NCI-H510A (cell line): ENCODE data around the gene GCNA.

ENCODE experiments used
- DNase-seq: peaks from one replicate; lab custom pipeline; 2025; lab: John Stamatoyannopoulos, UW

The GCNA gene

DNA sequence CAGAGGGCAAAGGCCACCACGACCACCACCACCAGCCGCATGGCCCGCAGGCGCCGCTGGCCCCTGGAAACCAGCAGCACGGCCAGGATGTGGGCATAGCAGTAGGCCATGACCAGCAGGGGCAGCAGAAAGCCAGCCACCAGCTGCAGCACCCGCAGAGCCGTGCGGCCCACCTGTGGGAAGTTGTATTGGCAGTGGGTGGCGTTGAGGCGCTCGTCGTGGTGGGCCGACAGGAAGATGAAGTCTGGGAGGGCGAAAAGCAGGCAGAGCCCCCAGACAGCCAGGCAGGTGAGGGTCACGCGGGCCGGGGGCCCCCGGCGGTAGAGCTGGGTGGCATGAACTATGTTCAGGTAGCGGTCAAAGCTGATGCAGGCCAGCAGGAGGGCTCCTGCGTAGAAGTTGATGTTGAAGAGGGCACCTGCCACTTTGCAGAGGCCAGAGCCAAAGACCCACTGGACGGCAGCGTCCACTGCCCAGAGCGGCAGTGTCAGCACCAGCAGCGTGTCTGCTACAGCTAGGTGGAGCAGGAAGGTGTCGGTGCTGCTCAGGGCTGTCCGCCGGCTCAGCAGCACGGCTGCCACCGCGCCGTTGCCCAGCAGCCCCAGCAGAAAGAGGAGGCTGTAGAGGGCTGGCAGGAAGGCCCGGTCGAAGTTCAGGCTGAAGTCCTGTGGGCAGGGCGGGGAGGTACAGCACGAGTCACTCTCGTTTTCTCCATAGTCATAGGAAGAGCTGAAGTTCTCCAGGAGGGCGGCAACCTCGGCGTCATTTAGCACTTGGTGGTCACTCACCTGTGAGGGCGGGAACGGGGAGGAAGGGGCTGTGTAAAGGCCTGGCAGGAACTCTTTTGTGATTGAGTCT is 38.7 kb downstream of the GCNA start:
- DNase-seq, result no peak

DNA sequence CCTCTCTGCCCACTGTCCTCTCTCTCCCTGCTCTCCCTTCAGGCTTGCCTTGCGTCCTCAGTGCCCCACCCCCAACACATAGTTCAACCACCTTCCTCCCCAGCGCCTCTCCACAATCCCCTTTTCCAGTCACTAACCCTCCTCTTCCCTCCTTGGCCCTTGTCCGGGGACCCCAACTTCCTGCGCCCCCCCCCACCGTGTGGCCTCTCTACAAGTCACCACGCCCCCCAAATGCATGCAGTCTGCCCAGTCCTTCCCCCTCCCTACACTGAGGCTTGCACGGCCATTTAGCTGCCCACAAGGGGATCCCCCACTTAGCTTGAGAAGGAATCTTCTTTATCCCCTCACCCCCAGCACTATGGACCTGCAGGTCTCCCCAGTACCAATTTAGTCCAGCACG is 39.5 kb downstream of the GCNA start:
- no peak for DNase-seq

DNA sequence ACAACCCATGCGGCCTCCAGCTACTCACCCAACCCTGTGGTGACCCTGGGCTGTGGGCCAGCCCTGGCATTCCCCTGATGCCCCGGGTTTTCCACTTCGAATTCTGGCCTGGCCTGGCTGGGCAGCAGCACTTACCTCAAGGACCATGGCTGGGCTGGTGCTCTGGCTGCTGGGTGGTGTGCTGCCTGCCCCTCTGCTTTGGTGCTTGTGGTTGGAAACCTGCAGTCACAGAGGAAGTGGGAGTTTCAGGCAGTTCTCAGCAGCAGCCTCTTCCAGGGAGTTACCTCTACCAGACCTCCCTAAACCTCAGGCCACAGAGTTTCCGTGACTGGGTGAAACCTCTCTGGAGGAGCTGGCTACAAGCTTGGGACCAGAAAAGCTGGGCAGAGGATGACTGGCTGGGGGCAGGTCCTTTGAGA is 40.1 kb downstream of the GCNA start, which contains the start of gene CXCR3:
Gene CXCR3, minus strand, starts transcription at position 209 of the 419 bp plus-strand sequence. Its CDS starts 62 bp downstream, at position 147.
- no peak for DNase-seq

DNA sequence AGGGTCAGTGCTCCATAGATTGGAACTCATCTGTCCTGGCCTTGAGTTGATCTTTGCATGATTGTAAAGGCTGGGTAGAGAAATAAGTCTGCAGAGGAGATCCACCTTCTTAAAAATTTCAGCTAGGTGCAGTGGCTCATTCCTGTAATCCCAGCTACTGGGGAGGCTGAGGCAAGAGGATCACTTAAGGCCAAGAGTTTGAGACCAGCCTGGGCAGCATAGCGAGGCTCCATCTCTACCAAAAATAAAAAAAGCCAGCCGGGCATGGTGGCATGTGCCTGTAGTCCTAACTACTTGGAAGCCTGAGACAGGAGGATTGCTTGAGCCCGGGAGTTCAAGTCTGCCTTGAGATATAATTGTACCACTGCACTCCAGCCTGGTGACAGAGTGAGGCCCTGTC is 40.5 kb downstream of the GCNA start:
- no peak for DNase-seq

DNA sequence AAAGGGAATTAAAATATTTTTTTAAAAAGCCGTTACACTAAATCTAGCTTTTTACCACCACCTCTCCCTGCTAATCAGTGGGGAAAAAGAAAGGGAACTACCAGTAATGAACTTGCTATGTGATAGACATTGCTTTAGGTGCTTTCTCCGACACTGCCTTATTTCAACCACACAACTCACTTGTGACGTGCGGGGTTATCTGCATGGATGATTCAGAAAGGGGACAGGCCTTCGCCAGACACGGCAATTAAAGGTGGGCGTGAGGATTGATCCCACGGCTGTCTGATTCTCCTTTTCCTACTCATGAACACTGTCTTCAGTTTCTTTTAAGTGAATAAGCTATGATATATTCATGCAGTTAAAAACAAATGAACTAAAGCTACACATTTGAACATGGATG is 41.0 kb downstream of the GCNA start:
- DNase-seq, result no peak

DNA sequence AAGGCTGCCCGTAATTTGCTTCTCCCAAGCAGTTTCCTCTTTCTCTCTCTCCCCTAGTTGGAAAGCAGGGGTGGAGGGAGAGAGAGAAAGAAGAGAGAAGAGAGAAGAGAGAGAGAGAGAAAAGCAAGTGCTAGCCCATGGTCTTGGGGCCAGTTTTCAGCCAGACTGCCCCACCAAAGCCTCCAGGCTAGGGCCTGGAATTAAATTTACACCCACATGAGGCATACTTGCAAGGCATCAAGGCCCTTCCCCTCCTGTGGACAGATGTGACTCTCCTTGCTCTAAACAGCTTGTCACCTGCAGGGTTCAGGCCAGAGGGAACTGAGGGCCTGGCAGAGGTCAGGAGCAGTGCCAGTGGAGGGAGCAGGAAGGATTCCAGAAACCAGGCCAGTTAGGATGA is 41.7 kb downstream of the GCNA start:
- no peak for DNase-seq

DNA sequence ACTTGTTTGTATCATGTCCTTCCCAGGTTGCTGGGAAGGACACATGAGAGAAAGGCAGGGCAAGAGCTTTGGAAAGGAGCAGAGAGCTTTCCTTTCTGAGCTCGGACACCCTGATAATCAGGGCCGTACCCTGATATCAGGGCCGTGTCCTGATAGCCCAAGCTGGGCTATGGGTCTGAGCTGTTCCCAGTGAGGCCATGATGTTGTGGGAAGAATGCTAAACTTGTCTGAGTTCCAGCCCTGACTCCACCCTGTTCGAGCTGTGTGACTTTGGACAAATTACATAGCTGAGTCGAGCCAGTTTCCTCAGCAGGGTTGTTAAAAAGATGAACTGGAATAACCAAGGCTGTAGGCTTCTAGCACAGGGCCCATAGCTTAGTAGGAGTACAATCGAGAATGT is 43.4 kb downstream of the GCNA start:
- DNase-seq, result no peak

DNA sequence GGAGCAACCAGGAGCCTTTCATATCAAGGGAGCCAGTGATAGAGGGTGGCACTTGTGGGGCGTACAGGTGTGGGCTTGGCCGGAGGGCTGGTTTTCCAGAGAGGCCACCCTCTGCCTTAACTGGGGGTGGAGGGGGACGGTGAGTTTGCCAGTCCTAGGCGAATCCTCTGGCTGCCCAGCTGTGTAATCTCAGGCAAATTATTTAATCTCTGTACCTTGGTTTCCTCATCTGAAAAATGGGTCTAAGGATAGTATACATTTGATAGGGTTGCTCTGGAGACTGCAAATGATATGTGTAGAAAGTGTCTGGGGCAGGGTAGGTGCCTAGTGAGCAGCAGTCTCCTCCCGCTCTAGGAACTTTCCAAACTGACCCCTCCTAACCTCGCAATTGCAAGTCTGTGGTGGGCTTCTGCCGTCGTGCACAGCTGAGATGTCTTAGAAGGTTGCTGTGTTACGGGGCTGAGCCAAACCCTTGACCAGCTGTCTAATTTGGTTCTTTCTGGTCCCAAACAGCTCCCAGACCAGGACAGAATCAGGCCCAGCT is 43.9 kb downstream of the GCNA start:
- DNase-seq, result no peak

DNA sequence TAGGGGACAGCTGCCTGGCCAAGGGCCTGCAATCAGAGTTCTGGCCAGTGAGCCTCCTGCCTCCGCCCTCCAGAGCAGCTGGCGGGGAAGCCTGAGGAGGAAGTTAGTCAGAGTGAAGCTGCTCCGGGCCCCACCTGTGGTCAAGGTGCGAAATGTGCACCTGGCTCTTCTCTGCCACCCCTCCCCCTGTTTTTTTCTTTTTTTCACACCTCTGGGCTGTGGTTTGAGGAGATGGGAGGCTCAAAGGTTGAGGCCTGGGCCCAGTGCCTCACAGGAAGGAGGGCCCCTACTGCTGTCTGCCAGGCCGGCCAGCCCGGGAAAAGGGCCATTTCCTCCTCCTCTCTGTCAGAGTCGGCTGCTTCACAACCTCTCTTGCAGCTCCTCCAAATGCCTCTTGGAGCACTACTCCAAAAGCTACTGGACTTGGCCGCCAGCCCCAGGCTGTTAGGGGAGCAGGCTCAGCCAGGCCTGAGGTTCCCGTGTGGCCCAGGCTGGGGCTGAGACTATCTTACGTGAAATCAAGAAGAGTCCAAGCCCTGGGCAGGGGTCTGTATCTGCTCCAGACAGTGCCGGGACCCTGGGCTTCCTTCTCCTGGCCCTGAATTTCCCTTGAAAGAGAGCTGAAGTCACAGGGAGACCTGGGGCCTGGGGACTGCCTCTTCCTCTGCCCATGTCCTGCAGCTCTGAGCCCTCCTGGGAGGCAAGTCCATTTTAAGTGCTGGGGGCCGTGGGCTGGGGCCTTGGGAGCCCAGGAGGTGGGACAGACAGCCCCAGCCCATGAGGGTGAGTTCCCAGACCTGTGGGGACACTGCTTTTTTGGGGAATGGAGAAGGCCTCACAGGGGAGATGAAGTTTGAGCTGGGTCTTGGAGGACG is 44.6 kb downstream of the GCNA start:
- DNase-seq, result peak; percentile 64

DNA sequence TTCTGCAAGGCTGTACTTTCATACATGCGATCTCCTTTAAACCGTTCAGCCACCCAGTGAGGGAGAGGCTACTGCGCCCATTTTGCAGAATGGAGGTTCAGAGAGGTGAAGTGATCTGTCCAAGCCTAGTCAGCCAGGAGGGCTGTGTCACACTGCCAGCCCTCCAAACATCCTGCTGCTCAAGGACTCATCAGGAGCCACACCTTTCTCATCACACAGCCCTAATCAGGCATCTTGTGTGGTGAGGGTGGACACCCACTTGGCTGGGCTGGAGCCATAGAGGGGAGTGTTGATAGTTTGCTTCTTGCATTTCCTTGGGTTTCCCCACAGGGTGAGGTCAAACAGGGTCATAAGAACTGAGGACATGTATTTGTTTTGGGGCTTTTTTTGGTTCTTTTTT is 45.5 kb downstream of the GCNA start:
- DNase-seq, result no peak

DNA sequence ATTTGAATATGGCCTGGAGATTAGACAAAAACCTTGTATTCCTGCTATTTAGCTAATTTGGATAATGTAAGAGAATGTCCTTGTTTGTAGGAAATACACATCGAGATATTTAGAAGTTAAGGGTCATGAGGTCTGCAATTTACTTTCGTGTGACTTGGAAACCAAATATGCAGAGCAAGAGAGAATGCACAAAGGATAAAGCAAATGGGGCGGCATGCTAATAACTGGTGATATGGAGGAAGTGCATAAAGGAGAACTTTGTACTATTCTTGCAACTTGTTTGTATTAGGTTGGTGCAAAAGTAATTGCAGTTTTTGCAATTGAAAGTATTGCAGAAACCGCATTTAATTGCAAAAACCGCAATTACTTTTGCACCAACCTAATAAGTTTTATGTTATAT is 47.2 kb downstream of the GCNA start:
- no peak for DNase-seq

DNA sequence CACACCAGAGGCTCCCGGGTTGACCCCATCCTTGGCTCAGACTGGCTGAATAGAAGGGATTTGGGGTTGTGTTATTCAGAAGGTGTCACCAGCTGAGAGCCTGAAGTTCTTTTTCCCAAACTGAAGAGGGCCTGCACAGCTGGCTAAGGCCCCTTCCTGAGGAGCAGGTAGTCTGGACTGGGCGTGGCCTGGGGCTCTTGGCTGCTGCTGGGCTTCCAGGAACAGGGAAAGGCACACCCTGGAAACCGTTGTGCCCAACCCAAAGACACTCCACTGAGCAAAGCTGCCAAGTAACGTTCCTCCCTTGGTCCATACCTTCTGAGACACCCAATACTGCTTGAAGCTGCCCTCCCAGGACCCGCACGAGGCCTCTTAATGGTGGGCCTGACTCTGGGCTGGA is 48.3 kb downstream of the GCNA start:
- no peak for DNase-seq

DNA sequence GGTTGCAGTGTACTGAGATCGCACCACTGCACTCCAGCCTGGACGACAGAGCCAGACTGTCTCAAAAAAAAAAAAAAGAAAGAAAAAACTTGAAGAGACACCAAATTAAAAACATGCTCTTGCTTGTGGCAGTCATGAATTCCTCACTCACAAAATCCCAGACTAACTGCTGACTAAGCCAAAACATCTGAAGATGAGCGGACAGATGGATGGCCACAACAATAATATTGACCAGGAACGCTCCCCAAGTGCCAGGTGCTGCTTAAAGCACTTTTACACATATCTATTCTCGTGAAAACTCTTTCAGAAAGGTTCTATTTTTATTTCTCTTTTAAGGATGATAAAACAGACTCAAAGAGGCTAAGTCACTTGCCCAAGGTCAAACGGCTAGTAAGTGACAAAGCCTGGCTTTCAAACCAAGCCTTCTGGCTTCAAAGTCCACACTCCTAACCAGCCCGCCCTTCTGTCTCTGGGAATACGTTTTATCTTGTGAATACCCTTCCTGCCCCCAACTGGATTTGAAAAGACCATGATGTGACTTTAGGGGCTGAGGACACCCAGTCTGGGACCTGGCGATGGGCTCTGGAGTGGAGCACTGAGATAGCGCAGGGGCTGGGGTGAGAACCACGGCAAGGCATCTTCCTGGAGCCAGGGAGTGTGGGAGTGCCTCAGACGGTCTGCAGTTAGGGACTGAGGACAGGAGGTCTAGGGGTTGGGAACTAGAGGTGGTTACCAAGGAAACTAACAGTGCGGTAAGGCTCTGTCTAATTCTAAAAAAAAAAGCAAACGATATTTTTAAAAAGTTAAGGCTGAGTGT is 49.6 kb downstream of the GCNA start:
- DNase-seq, result no peak

DNA sequence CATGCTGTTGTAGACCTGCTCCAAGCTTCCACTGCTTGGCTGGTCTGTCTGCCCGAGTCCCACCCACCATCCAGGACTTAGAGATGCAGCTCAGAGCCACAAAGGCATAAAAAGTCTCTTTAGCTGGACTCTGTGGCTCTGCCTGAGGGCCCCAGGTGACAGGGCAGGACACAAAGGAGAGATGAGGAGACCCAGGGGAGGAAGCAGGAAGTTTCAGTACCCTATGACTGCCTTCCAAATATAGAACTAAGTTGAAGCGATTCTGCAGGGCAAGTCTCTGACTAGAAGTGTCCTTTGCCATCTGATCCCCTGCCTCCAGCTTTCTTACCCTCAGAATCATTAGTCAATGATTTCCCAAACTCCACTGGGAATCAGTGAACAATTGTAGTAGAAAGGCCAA is 51.2 kb downstream of the GCNA start:
- no peak for DNase-seq

DNA sequence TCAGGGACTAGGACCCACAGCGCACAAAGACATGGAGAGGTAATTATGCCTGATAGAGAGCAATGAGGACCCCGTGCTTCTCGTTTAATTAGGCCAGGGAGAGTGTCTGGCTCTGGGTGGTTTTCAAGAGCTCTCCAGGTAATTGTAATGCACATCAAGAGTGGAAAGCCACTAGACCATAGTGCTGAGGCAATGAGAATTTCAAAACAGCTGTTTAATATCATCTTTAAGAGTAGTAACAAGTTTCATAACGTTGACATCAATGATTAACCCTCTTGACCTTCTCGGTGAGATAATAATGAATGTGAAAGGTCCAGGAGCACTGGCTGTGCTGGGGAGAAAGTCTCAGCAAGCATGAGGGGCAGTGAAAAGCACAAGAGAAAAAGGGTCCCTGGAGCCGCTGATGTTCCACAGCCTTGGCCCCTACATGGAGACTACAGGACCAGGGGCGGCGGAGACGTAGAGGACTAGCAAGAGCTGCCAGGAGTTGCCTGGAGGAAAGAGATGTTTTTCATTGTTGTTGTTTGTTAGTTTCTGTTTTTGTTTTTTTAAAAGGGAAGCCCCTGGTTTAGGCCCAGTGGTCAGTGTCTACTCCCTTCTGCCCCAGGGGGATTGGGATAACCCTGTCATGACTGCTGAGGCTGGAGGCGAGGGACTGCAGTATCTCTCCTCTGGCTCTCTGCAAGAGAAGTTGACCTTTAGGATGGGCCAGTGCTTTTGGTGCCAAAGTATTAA is 54.9 kb downstream of the GCNA start:
- peak; percentile 37 for DNase-seq

DNA sequence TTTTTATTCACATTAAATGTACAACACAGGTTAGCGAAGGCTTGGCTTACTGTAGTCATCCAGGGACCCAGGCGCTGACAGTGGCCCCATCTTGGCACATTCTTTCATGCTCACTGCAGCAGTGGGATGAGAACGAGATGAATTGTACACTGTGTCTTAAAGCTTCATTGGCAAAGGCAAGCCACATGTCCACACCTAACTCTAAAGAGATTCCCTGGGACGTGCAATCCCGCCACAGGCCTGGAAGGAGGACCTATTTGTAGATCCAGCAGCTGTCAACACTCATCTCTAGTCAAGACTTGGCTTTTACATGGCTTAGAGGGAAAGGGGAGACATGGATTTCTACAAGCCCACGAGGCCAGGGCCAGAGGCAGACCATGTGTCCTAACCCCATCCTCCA is 56.1 kb downstream of the GCNA start:
- no peak for DNase-seq

DNA sequence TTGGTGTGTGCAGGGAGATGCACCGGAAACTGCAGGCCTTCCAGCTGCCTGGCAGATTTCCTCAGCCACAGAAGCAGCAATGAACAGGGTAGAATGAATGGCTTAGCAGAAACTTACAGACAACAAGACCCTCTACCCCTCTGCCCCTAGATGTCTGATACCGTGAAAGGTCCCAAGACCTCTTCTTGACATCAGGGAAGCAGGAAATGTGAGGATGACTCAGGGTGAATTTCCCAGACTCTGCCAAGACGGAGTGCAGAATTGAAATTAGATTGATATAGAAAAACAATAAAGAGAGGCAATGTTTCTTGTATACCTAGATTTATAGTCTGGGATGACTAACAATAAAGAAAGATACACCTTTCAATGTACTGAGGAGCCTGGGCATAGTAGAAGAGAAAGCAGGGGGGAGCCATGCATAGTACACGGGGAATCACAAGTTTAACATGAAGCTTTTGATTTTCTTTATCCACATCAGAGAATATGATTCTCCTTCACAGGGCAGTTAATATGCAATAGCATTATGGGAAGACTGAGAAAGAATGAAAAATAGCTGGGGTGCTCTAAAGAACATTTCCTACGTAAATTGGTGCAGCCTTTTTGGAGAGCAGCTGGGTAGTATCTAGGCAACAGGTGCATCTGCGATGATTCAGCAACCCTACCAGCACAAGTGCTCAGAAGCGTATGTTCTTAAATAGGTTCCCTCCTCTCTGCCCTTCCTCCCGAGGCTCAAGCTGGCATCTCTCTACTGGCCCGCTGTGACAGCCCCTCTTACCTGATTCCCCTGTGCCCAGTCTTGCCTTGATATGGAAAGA is 58.4 kb downstream of the GCNA start:
- peak; percentile 39 for DNase-seq

DNA sequence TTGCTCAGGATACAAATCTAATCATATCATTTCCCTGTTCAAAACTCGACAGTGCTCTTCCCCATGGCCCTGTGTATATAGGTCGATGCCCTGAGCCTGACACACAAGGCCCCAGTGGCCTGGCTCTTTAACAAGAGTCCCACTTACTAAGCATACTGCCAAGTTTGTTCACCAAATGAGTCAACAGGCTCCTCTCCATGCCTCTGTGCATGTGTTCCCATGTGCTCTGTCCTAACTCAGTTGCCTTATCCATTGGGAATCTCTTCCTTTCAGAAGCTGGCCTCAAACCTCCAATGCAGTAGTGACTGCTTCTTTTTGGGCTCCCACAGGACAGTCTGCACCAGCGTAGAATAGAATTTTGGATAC is 59.0 kb downstream of the GCNA start:
- no peak for DNase-seq

DNA sequence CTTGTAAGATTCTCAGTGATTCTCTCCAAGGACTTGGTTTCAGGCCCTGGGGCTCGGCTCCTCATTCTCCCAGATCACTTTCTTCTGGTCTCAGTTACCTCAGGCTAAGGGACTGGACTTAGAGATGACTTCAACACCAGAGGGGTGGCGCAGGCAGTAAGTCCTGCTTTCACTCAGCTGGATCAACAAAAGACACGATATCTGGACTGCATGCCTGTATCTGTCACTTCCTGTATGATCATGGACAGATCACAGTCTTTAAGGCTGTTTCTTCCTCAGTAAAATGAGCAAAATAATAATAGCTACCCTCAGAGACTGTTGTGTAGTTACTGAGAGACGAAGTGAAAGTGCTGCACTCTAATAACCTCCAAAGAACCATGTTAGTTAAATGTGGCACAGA is 59.6 kb downstream of the GCNA start:
- no peak for DNase-seq

DNA sequence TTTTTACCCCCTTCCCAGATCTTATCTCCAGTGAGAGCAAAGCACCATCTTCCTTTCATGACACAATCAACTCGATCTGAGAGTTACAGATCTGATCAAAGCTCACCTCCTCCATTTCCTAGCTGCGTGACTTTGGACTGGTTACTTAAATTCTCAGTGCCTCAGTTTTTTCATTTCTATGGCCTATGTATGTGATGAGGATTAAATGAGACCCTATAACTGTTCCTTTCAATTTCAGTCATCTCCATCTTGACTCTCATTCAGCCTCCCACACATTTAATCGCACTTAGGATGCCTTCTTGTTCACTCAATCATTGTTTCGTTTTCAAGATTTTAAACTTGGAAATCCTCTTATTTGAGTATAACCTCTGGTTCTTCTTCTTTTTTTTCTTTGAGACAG is 60.2 kb downstream of the GCNA start:
- no peak for DNase-seq
